Stimulated activated CD4-positive, alpha-beta T cell treated with anti-CD3 and anti-CD28 coated beads, Interleukin-12 subunit alpha, Interleukin-12 subunit beta, amount 100 ng/mL, for 48 hours (primary cell): ENCODE data around the gene PM20D2.
"Not testable (repeated sequence)": the region's sequence is repeated elsewhere in the genome, so short reads cannot be mapped to it uniquely, and the experiment has no call there.

Source experiments
- DNase-seq, 3 donors: peaks; one replicate each; pipeline ENCODE4 v3.0.0-alpha.2; 2020; ENCODE audit warnings: low read depth in 2 of 3, low spot score in 1 of 3

The PM20D2 gene

GRCh38 chr6:89145956-89146717 lies at the start of gene PM20D2:
PM20D2 (plus strand) TSS chr6:89146055; CDS start chr6:89146145, 90 bp downstream.
- peak in 2 of 3 donors; percentile 39 to 62 for DNase-seq

GRCh38 chr6:89098461-89098860 lies 47.4 kb upstream of the PM20D2 start:
- no peak for DNase-seq

GRCh38 chr6:89100114-89100513 lies 45.7 kb upstream of the PM20D2 start:
- no peak for DNase-seq

GRCh38 chr6:89110284-89110683 lies 35.6 kb upstream of the PM20D2 start:
- DNase-seq: no peak

- DNase-seq: no peak
Measured at GRCh38 chr6:89111933-89112332, 33.9 kb upstream of the PM20D2 start.

GRCh38 chr6:89116702-89117101 lies 29.2 kb upstream of the PM20D2 start:
- no peak for DNase-seq

- peak in 1 of 3 donors; percentile 21 for DNase-seq
Measured at GRCh38 chr6:89117211-89118108, 28.4 kb upstream of the PM20D2 start, which contains the start of gene SRSF12. SRSF12 (minus strand) TSS chr6:89118071; CDS start chr6:89117887, 184 bp downstream.

- DNase-seq: no peak
Measured at GRCh38 chr6:89118931-89119330, 26.9 kb upstream of the PM20D2 start.

GRCh38 chr6:89120371-89120770 lies 25.5 kb upstream of the PM20D2 start:
- no peak for DNase-seq

GRCh38 chr6:89121934-89122333 lies 23.9 kb upstream of the PM20D2 start:
- no peak for DNase-seq

GRCh38 chr6:89122625-89123024 lies 23.2 kb upstream of the PM20D2 start:
- no peak for DNase-seq

- DNase-seq: not testable (repeated sequence)
Measured at GRCh38 chr6:89128256-89128671, 17.6 kb upstream of the PM20D2 start.

- no peak for DNase-seq
Measured at GRCh38 chr6:89131599-89131998, 14.3 kb upstream of the PM20D2 start.

GRCh38 chr6:89132057-89132456 lies 13.8 kb upstream of the PM20D2 start:
- no peak for DNase-seq

- no peak for DNase-seq
Measured at GRCh38 chr6:89133981-89134380, 11.9 kb upstream of the PM20D2 start.

GRCh38 chr6:89134723-89135122 lies 11.1 kb upstream of the PM20D2 start:
- DNase-seq: no peak

GRCh38 chr6:89138173-89138572 lies 7.7 kb upstream of the PM20D2 start:
- no peak for DNase-seq

GRCh38 chr6:89139509-89140346 lies 6.1 kb upstream of the PM20D2 start:
- no peak for DNase-seq

GRCh38 chr6:89140347-89141156 lies 5.3 kb upstream of the PM20D2 start:
- no peak for DNase-seq

- no peak for DNase-seq
Measured at GRCh38 chr6:89144354-89144906, 1.4 kb upstream of the PM20D2 start.
